Loucy (cell line): ENCODE results near the gene DEXI.

ENCODE experiments used
- H2AFZ ChIP-seq: fragments of 200-600 bp; sonication (generic); 2 replicates; pipeline ENCODE4 v1.6.0; 2016; ENCODE audit warnings: antibody characterized with exemption, mild to moderate bottlenecking, low read length, moderate library complexity
- H3F3A ChIP-seq: fragments of 200-600 bp; 2 replicates; pipeline ENCODE4 v1.6.0; 2016; ENCODE audit warnings: antibody characterized with exemption, low read depth, mild to moderate bottlenecking
- H3K27me3 ChIP-seq: fragments of 200-600 bp; sonication (generic); 2 replicates; pipeline ENCODE4 v1.6.1; 2014; ENCODE audit warnings: low read length, mild to moderate bottlenecking; ENCODE audit not compliant: insufficient read depth, poor library complexity, severe bottlenecking
- H3K36me3 ChIP-seq: fragments of 200-600 bp; sonication (generic); 2 replicates; pipeline ENCODE4 v1.6.1; 2016; ENCODE audit warnings: low read length; ENCODE audit not compliant: insufficient read depth
- H3K4me1 ChIP-seq: fragments of 200-600 bp; sonication (generic); 2 replicates; pipeline ENCODE4 v1.5.1; 2014; ENCODE audit warnings: low read length, mild to moderate bottlenecking; ENCODE audit not compliant: insufficient read depth, poor library complexity, severe bottlenecking
- H3K4me2 ChIP-seq: fragments of 200-600 bp; sonication (generic); 2 replicates; pipeline ENCODE4 v1.6.0; 2014; ENCODE audit warnings: antibody characterized with exemption, low read length, low read depth, mild to moderate bottlenecking; ENCODE audit not compliant: poor library complexity, severe bottlenecking
- H3K4me3 ChIP-seq: fragments of 200-600 bp; sonication (generic); 2 replicates; pipeline ENCODE4 v1.5.1; 2014; ENCODE audit warnings: low read length, mild to moderate bottlenecking, mixed read lengths; ENCODE audit not compliant: poor library complexity, severe bottlenecking
- H3K79me2 ChIP-seq: fragments of 200-600 bp; sonication (generic); 2 replicates; pipeline ENCODE4 v1.6.1; 2014; ENCODE audit warnings: low read length; ENCODE audit not compliant: insufficient read depth
- H3K9ac ChIP-seq: fragments of 200-600 bp; sonication (generic); 2 replicates; pipeline ENCODE4 v1.6.0; 2014; ENCODE audit warnings: mild to moderate bottlenecking, low read depth, low read length, moderate library complexity; ENCODE audit not compliant: poor library complexity, severe bottlenecking
- H3K9me2 ChIP-seq: fragments of 200-600 bp; sonication (generic); replicated peaks from 2 replicates; pipeline ENCODE4 v1.6.1; 2016; ENCODE audit warnings: low read depth, low read length, mixed read lengths
- H3K9me3 ChIP-seq: fragments of 200-600 bp; sonication (generic); 2 replicates; pipeline ENCODE4 v1.6.1; 2014; ENCODE audit warnings: mild to moderate bottlenecking, antibody characterized with exemption, low read length, low read depth; ENCODE audit not compliant: insufficient read depth
- H4K20me1 ChIP-seq: fragments of 200-600 bp; sonication (generic); 2 replicates; pipeline ENCODE4 v1.6.0; 2014; ENCODE audit warnings: antibody characterized with exemption, low read length, mild to moderate bottlenecking; ENCODE audit not compliant: insufficient read depth, poor library complexity, severe bottlenecking
- CTCF ChIP-seq: fragments of 200-600 bp; sonication (generic); conservative IDR thresholded peaks from 2 replicates; pipeline ENCODE4 v1.5.1; 2014; ENCODE audit warnings: mild to moderate bottlenecking, antibody characterized with exemption, low read length
- EZH2phosphoT487 ChIP-seq: fragments of 200-600 bp; IDR thresholded peaks from 2 replicates; pipeline ENCODE4 v1.6.1; 2018; ENCODE audit warnings: antibody characterized with exemption, mild to moderate bottlenecking, moderate library complexity, borderline replicate concordance

DEXI gene

GRCh38 chr16:10883004-10883403 lies 59.3 kb downstream of the DEXI start:
- Histone ChIP-seq H3K4me3 (no peak overlapping the region), H3K27me3 (no peaks in the 10 kb centered on the region), H3K4me1 (no peaks in the 10 kb centered on the region), H3K9me2 (no peaks in the 10 kb centered on the region), H2AFZ (no peak overlapping the region), H3K79me2 (no peaks in the 10 kb centered on the region), H4K20me1 (no peaks in the 10 kb centered on the region), H3F3A (no peaks in the 10 kb centered on the region), H3K36me3 (no peaks in the 10 kb centered on the region), H3K9ac (no peak overlapping the region), H3K4me2 (no peak overlapping the region), H3K9me3 (no peaks in the 10 kb centered on the region)
- no peak for TF ChIP-seq EZH2phosphoT487
- TF ChIP-seq CTCF = no peak

- Histone ChIP-seq H3K9ac (no peak overlapping the region), H4K20me1 (no peaks in the 10 kb centered on the region), H3K4me1 (no peaks in the 10 kb centered on the region), H3K4me2 (no peak overlapping the region), H3K9me2 (no peaks in the 10 kb centered on the region), H3K36me3 (no peaks in the 10 kb centered on the region), H3K79me2 (no peaks in the 10 kb centered on the region), H3F3A (no peaks in the 10 kb centered on the region), H2AFZ (no peak overlapping the region), H3K4me3 (no peak overlapping the region), H3K9me3 (no peaks in the 10 kb centered on the region), H3K27me3 (no peaks in the 10 kb centered on the region)
- TF ChIP-seq EZH2phosphoT487 (no peak), CTCF (no peak)
Measured at GRCh38 chr16:10881479-10882030, 60.7 kb downstream of the DEXI start.

- Histone ChIP-seq H3K4me1 (no peaks in the 10 kb centered on the region), H3F3A (no peaks in the 10 kb centered on the region)
Measured at GRCh38 chr16:10880594-10881452, 61.4 kb downstream of the DEXI start.

More at GRCh38 chr16:10880594-10881452, 61.4 kb downstream of the DEXI start:
- TF ChIP-seq EZH2phosphoT487 (no peak), CTCF (no peak)
- H3K36me3 ChIP-seq = no peaks in the 10 kb centered on the region
- no peaks in the 10 kb centered on the region for H3K27me3 ChIP-seq
- H3K4me2 ChIP-seq = no peak overlapping the region
- H3K79me2 ChIP-seq = no peaks in the 10 kb centered on the region
- no peaks in the 10 kb centered on the region for H4K20me1 ChIP-seq
- no peak overlapping the region for H3K9ac ChIP-seq
- H3K9me3 ChIP-seq = no peaks in the 10 kb centered on the region
- no peak overlapping the region for H2AFZ ChIP-seq
- H3K9me2 ChIP-seq = no peaks in the 10 kb centered on the region
- no peak overlapping the region for H3K4me3 ChIP-seq
